LHCN-M2 (cell line): ENCODE measurements around the gene BOD1L1. TPM values are rescaled to one million over a fixed set of nuclear protein-coding genes. Genes with fewer than 3 reads are reported as not detected.

ENCODE experiments used
- DNase-seq: peaks from one replicate; pipeline ENCODE4 v3.0.0-alpha.2; 2012; ENCODE audit warnings: low read depth
- total RNA-seq: library from RNA; depleted of rRNA; stranded (reverse); fragments of >200 nt; gene quantifications from 2 replicates; pipeline ENCODE4 v1.2.3, GENCODE V29; 2014

The BOD1L1 gene
- total RNA-seq, 1 experiment from 2014 or later, result 29.6 TPM

GRCh38 chr4:13539619-13540445 is 87.7 kb downstream of the BOD1L1 start:
- no peak for DNase-seq

DNA sequence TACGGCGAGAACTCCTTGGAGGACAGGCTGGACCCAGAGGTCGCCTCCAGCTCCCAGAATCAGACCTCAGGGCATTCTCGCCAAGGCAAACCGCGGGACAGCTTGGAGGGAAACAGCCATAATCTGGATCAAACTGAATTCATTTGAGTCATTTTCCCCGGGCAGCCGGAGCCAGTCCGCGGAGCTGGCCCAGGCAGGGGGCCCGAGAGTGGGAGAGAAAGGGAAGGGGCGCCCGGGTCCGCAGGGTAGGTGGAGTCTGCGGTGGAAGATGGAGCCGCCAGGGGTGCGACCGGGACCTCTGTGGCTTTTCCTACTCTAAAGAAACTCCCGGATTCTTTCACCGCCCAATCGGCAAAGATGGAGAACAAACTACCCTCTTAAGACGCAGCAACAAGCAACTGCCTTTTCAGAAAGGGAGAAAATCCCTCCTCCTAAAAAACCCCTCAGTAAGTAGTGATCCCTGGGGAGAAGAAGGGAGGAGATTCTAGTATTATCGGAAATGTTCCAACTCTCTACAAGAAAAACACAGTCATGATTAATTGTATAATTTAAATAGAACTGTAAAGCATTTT is 88.4 kb downstream of the BOD1L1 start:
- no peak for DNase-seq

- DNase-seq, result no peak
Observed at GRCh38 chr4:13538427-13538973, 89.0 kb downstream of the BOD1L1 start.

DNA sequence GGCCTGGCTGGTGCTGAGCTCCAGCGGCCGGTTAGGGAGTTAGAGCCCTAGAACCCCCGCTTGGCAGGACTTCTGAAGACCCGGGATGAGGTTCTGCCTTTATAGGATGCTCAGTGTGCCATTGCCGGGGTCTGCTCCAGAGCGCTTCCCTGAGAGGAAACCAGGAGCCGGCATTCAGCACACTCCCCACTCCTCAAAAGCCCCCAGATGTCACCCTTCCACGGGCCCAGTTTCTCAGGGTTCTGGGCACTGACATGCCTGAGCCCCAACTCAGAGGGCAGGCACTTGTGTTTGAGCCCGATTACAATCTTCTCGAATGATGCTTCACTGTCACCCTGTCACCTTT is 89.7 kb downstream of the BOD1L1 start:
- no peak for DNase-seq

DNA sequence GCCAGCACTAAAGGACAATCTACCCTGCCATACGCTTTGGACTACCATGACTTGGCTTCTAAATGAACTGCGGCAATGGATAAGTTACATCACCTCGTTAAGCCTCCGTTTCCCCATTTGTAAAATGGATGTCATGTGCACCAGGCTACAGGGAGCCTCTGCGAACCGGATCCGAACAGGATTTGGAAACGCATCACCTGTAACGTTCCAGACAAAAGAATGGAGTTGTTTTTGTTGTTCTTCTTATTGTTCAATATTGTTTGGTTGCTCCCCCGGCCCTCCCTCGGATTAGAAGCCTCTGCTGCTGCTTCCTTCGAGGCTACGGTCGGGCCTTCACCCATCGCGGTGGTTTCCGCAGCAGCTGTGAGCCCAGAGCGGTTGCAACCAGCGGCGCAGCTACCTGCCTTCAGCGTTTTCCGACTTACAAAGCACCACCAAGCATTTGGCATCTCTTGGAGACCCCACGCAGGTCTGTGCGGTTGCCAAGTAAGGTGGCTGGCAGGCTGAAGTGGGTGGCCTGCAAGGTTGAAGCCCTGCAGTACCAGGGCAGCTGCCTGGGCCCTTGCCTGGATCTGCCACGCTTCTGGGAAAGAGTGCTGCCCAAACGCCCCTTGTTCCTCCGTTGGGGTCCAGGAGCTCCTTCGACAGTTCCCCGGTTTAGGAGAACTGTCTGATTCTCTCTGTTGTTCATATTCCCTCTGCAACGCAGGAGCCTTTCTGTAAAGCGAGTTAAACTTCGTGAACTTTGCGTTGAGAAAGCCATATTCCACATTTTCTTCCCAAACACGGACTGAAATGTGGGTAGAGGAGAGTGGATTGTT is 90.3 kb downstream of the BOD1L1 start:
- DNase-seq, result no peak

DNA sequence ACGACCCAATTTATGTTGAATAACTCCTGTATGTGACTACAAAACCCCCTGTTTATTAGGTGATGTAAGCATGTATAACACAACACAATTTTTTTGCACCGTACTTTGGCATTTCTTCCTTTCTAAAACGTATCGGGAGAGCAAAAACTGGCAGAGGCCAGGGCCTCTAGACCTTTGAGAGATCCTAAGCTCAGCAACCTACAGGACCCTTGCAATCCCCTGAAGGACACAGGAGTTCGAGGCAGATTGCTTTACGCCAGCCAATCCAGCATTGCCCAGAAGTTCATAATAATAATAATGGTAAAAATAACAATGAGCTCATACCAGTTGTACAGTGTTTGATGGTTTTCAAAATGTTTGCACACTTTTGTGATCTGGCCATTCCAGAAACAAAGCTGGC is 90.9 kb downstream of the BOD1L1 start:
- no peak for DNase-seq

DNA sequence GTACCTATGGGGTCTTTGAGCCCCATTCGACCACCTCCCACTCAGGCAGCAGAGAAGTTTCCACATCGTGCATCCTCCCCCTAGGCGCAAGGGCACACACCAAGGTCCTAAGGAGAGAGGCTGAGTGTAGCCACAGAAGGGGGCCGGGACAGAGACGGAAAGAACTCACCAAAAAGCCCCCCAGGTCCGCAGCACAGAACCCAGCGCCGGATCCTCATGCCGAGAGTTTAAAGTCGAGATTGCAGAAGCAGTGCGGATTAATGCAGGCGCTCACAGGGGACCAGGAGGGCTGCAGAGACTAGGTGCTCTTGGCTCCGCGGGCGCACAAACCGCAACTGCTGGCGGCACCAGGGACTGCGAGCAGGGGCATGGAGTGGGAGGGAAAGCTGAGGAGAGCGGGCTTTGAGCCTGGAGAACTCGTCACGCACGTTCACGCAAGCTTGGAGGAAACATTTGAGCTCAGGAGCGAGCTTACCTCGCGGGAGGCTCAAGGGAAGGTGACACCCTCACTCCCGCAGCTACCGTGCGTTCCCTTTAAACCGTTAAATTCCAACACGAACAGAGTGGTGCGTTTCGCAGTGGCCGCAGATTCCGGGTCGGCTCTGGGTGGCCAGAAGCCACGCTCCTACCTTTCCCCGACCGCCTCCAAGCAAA is 91.7 kb downstream of the BOD1L1 start:
- no peak for DNase-seq

- DNase-seq, result no peak
Observed at GRCh38 chr4:13535118-13535517, 92.4 kb downstream of the BOD1L1 start.

- no peak for DNase-seq
Observed at GRCh38 chr4:13534344-13535063, 93.0 kb downstream of the BOD1L1 start.

DNA sequence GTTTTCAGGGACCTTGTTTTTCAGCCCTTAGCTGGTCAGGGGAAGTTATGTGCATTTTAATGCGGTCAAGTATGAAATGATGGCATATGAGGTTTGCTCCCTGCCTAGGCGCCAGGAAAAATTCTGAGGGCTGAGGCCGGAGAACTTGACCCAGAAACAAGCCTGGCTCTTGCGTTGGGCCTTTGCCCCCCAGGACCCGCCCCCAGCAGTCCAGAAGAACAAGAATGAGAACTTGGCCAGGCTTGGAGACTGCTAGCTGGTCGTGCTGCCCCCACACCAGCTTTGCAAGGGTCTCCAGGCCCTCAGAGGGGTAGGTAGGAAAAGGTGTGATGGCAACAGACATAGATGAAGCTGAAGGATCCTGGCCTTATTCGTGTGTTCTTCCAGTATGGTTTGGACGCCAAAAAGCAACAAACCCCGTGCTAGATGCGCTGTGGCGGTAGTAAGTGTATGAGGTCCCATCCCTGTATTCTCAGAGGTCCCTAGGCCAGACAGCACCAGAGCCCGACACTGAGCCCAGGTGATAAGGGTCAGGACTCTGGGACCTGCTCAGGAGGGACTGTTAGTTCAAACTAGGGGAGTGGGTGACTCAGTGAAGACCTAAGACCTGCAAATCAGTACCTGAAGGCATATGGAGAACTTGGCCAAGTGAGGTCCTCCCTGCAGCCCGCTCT is 93.7 kb downstream of the BOD1L1 start:
- no peak for DNase-seq

GRCh38 chr4:13531625-13531998 is 95.9 kb downstream of the BOD1L1 start:
- DNase-seq, result no peak

GRCh38 chr4:13530823-13531624 is 96.5 kb downstream of the BOD1L1 start:
- no peak for DNase-seq

GRCh38 chr4:13529128-13529919 is 98.2 kb downstream of the BOD1L1 start:
- DNase-seq, result no peak

GRCh38 chr4:13528821-13529127 is 98.8 kb downstream of the BOD1L1 start:
- DNase-seq, result no peak

- no peak for DNase-seq
Observed at GRCh38 chr4:13527981-13528820, 99.3 kb downstream of the BOD1L1 start.

DNA sequence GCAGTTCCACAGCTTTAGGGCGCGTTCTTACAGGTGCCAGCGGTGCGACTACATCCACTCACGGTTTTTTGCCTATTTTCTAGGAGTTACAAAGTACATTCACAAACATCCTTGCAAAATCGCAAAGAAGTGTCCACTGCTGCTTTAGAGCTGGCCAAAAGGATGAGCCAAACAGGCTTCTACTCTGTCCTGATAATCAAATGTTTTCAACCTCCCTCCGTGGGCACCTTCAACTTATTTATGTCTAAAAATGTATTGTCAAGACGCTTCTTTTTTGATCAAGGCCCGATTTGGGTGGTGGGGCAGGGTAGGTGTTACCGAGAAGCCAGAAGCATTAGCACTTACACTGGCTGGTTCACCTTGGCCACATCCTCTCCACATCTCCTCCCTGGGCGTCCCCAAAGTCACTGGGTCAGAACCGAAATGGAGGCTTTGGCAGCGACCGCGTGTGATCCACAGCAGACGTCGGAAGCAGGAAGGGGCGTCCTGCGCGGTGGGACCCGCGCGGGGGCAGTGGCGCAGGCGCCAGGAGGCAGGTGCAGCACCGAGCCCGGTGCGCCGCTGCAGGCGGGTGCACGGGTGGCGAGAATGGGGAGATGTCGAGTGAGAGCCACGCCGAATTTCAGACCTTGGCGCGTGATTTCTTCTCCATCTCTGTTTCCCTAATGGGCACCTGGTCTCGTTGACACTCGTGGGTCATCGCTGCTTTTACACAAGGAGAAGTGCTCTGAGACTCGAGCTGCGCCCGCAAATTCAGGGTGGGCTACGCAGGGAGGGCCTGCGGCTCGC is 100.1 kb downstream of the BOD1L1 start:
- no peak for DNase-seq

- DNase-seq, result no peak
Observed at GRCh38 chr4:13526658-13527057, 100.9 kb downstream of the BOD1L1 start.
